Fibroblast of lung (primary cell): ENCODE measurements around the gene MIER1. TPM values are rescaled to one million over a fixed set of nuclear protein-coding genes. Genes with fewer than 3 reads are reported as not detected.
"Not testable (repeated sequence)": the region's sequence is repeated elsewhere in the genome, so short reads cannot be mapped to it uniquely, and the experiment has no call there.

Source experiments
- DNase-seq, 2 donors: peaks; one replicate each; pipeline versions ENCODE4 v3.0.0 to v3.0.0-alpha.2; 2010; ENCODE audit warnings: low read depth in 2 of 2
- H2AFZ ChIP-seq: 2 replicates; pipeline ENCODE4 v1.5.1; 2012; ENCODE audit warnings: low read length, control low read depth, inconsistent platforms
- H3K27ac ChIP-seq: 2 replicates; pipeline ENCODE4 v1.5.1; 2011; ENCODE audit warnings: low read length, control low read depth; ENCODE audit not compliant: insufficient read depth
- H3K27me3 ChIP-seq: 2 replicates; pipeline ENCODE4 v1.5.1; 2011; ENCODE audit warnings: mild to moderate bottlenecking, low read length; ENCODE audit not compliant: control insufficient read depth, insufficient read depth
- H3K36me3 ChIP-seq: 2 replicates; pipeline ENCODE4 v1.5.1; 2011; ENCODE audit warnings: low read length; ENCODE audit not compliant: control insufficient read depth, insufficient read depth
- H3K4me1 ChIP-seq: 2 replicates; pipeline ENCODE4 v1.5.1; 2011; ENCODE audit warnings: low read length; ENCODE audit not compliant: control insufficient read depth, insufficient read depth; ENCODE audit errors: extremely low read depth
- H3K4me2 ChIP-seq: 2 replicates; pipeline ENCODE4 v1.5.1; 2011; ENCODE audit warnings: low read length, control low read depth; ENCODE audit not compliant: insufficient read depth; ENCODE audit errors: extremely low read depth
- H3K4me3 ChIP-seq, 4 experiments: fragments of 200-600 bp in 1 of 4; sonication (generic) in 1 of 4; replicated peaks in 1 of 4; 2 replicates each; pipeline ENCODE4 v1.5.1; 2011 to 2016; ENCODE audit warnings: low read length in 4 of 4, low read depth in 3 of 4, mild to moderate bottlenecking in 3 of 4, control low read depth in 2 of 4, inconsistent platforms in 1 of 4, mixed read lengths in 1 of 4; ENCODE audit not compliant: insufficient read depth in 1 of 4; ENCODE audit errors: control extremely low read depth in 1 of 4
- H3K79me2 ChIP-seq: 2 replicates; pipeline ENCODE4 v1.5.1; 2012; ENCODE audit warnings: mild to moderate bottlenecking, low read length, inconsistent platforms; ENCODE audit not compliant: control insufficient read depth, insufficient read depth
- H3K9ac ChIP-seq: 2 replicates; pipeline ENCODE4 v1.5.1; 2011; ENCODE audit warnings: mild to moderate bottlenecking, low read length, control low read depth; ENCODE audit not compliant: insufficient read depth
- H3K9me3 ChIP-seq: 2 replicates; pipeline ENCODE4 v1.5.1; 2012; ENCODE audit warnings: low read depth, low read length; ENCODE audit not compliant: control insufficient read depth, insufficient read depth
- H4K20me1 ChIP-seq: 2 replicates; pipeline ENCODE4 v1.5.1; 2011; ENCODE audit warnings: low read length; ENCODE audit not compliant: control insufficient read depth, insufficient read depth; ENCODE audit errors: extremely low read depth
- CTCF ChIP-seq, 2 donors: IDR thresholded peaks in 1 of 2; conservative IDR thresholded peaks in 1 of 2; 1 replicate in 1 of 2; 2 replicates in 1 of 2; pipeline ENCODE4 v1.5.1; 2011 to 2012; ENCODE audit warnings: low read length in 2 of 2, control low read depth in 1 of 2, inconsistent platforms in 1 of 2, low read depth in 1 of 2, mild to moderate bottlenecking in 1 of 2
- EZH2 ChIP-seq: IDR thresholded peaks from 2 replicates; pipeline ENCODE4 v1.5.1; 2012; ENCODE audit warnings: low read length, control low read depth, mild to moderate bottlenecking; ENCODE audit errors: missing control alignments
- polyA plus RNA-seq, 2 donors: library from polyadenylated mRNA; depleted of rRNA in 1 of 2; stranded (reverse) in 1 of 2; unstranded in 1 of 2; fragments of >200 nt; gene quantifications; 2 replicates each; pipeline ENCODE4 v1.2.1, GENCODE V29; 2011 to 2012; ENCODE audit warnings: missing spikeins in 1 of 2
- total RNA-seq: library from RNA; depleted of rRNA; stranded (reverse); fragments of >200 nt; gene quantifications from 2 replicates; pipeline ENCODE4 v1.2.1, GENCODE V29; 2014

The MIER1 gene
- total and polyA plus RNA-seq, 2 donors (not counting 1 experiment from before 2014, with no cell fraction given) = 31.3 to 35.5 TPM

GRCh38 chr1:66978201-66978600 is 53.4 kb downstream of the MIER1 start:
- Histone ChIP-seq H4K20me1 (no peaks in the 10 kb centered on the region), H3K4me3 (no peak overlapping the region), H3K4me2 (no peak overlapping the region), H3K9ac (no peak overlapping the region), H3K36me3 (peaks cover 5% of the 10 kb centered on the region), H2AFZ (no peak overlapping the region), H3K4me1 (peaks cover 5% of the 10 kb centered on the region), H3K27ac (no peak overlapping the region), H3K27me3 (no peaks in the 10 kb centered on the region), H3K9me3 (no peaks in the 10 kb centered on the region), H3K79me2 (no peaks in the 10 kb centered on the region)
- DNase-seq = no peak
- TF ChIP-seq CTCF (conservative IDR thresholded peaks at IDR 0.05 in 1 of 2, IDR thresholded peaks at IDR 0.05 in 1 of 2; ENCODE audit: low read depth in 1 of 2, low read length in 2 of 2) (no peak), EZH2 (no peak)

GRCh38 chr1:66979621-66980020 is 54.8 kb downstream of the MIER1 start:
- H3K79me2 ChIP-seq, H3K4me2 ChIP-seq, H3K9ac ChIP-seq, H3K9me3 ChIP-seq, H4K20me1 ChIP-seq, H3K4me1 ChIP-seq, H3K27me3 ChIP-seq, H2AFZ ChIP-seq, DNase-seq, H3K4me3 ChIP-seq, H3K27ac ChIP-seq, H3K36me3 ChIP-seq: not testable (repeated sequence)

GRCh38 chr1:66980745-66981367 is 56.1 kb downstream of the MIER1 start:
- no peak overlapping the region for H3K27ac ChIP-seq
- peak overlapping the region in 3 of 4 experiments; percentile 0 to 50 (median 14) for H3K4me3 ChIP-seq

More at GRCh38 chr1:66980745-66981367, 56.1 kb downstream of the MIER1 start:
- Histone ChIP-seq H3K4me1 (peaks cover 5% of the 10 kb centered on the region), H3K27me3 (no peaks in the 10 kb centered on the region), H3K9me3 (no peaks in the 10 kb centered on the region), H4K20me1 (no peaks in the 10 kb centered on the region), H3K36me3 (peaks cover 5% of the 10 kb centered on the region), H3K4me2 (peak overlapping the region; percentile 3), H2AFZ (no peak overlapping the region), H3K79me2 (no peaks in the 10 kb centered on the region), H3K9ac (no peak overlapping the region)
- TF ChIP-seq EZH2 = no peak
- no peak for TF ChIP-seq CTCF (conservative IDR thresholded peaks at IDR 0.05 in 1 of 2, IDR thresholded peaks at IDR 0.05 in 1 of 2; ENCODE audit: low read depth in 1 of 2, low read length in 2 of 2)
- DNase-seq = peak; percentile 19 to 23
